Nephron progenitor cell (in vitro differentiated cells): ENCODE measurements around the gene ATP6V0A1.

Experiments
- DNase-seq: peaks from one replicate; pipeline ENCODE4 v3.0.0; 2021
- H3K27ac Mint-ChIP-seq: 2 replicates; pipeline ENCODE4 v1.8.0; 2021; ENCODE audit warnings: mild to moderate bottlenecking, moderate library complexity, mixed read lengths
- H3K27me3 Mint-ChIP-seq: 2 replicates; pipeline ENCODE4 v1.8.0; 2021; ENCODE audit warnings: mild to moderate bottlenecking, low read depth, mixed read lengths; ENCODE audit not compliant: poor library complexity
- H3K36me3 Mint-ChIP-seq: 2 replicates; pipeline ENCODE4 v1.8.0; 2021; ENCODE audit warnings: low read depth, mixed read lengths
- H3K4me1 Mint-ChIP-seq: 2 replicates; pipeline ENCODE4 v1.8.0; 2021; ENCODE audit warnings: mixed read lengths
- H3K4me3 Mint-ChIP-seq: 2 replicates; pipeline ENCODE4 v1.8.0; 2021; ENCODE audit warnings: mild to moderate bottlenecking, moderate library complexity, mixed read lengths
- H3K9me3 Mint-ChIP-seq: 2 replicates; pipeline ENCODE4 v1.8.0; 2021; ENCODE audit warnings: mild to moderate bottlenecking, moderate library complexity, mixed read lengths
- TF ChIP-seq, protein P1 (sequence below): fragments of 200-600 bp; sonication (generic); IDR thresholded peaks from 2 replicates; pipeline ENCODE4 v1.5.0; 2021; ENCODE audit warnings: antibody characterized with exemption

Gene ATP6V0A1

DNA sequence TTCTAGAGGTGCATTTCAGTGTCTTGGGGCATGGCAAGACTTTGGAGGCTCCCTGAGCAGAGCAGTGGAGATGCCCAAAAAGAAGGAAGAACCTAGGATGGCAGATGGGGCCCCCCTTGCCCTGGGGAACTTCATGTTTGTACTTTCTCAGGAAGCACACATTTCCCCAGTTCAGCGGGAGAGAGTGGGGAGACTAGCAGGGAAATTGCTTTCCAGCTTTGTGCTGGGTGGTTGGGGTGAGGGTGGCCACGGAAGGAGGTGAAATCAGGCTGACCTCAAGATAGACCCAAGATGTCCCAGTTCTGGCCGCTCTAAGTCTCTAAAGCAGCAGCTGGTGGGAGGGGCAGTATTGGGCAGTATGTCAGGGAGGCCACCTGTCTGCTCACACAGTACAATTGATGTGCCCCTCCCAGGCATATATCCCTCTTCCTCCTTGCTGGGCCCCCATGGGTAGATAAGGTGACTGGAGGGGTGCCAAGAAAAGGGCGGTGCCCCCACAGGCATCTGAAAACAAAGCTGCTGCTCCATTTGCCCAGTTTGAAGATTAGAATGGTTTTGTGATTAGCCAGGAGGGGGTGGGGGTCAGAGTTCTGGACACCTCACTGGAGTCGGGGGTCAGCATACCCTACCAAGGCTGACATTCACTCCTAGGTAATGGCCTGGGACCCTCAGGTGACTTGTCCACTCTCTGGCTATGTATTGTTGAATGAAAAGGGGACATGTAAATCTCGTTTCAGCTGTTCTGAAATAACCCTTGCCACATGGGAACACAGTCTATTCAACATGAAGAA is 60.3 kb downstream of the ATP6V0A1 start:
- H3K9me3 Mint-ChIP-seq: no peaks in the 10 kb centered on the region
- H3K4me3 Mint-ChIP-seq: peak overlapping the region; percentile 49
- H3K4me1 Mint-ChIP-seq: peaks cover 77% of the 10 kb centered on the region
- TF ChIP-seq, protein P1, sequence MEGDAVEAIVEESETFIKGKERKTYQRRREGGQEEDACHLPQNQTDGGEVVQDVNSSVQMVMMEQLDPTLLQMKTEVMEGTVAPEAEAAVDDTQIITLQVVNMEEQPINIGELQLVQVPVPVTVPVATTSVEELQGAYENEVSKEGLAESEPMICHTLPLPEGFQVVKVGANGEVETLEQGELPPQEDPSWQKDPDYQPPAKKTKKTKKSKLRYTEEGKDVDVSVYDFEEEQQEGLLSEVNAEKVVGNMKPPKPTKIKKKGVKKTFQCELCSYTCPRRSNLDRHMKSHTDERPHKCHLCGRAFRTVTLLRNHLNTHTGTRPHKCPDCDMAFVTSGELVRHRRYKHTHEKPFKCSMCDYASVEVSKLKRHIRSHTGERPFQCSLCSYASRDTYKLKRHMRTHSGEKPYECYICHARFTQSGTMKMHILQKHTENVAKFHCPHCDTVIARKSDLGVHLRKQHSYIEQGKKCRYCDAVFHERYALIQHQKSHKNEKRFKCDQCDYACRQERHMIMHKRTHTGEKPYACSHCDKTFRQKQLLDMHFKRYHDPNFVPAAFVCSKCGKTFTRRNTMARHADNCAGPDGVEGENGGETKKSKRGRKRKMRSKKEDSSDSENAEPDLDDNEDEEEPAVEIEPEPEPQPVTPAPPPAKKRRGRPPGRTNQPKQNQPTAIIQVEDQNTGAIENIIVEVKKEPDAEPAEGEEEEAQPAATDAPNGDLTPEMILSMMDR: no peak
- no peak for DNase-seq
- peak overlapping the region; percentile 99 for H3K27ac Mint-ChIP-seq
- H3K36me3 Mint-ChIP-seq: peaks cover 17% of the 10 kb centered on the region
- H3K27me3 Mint-ChIP-seq: peaks cover 3% of the 10 kb centered on the region

DNA sequence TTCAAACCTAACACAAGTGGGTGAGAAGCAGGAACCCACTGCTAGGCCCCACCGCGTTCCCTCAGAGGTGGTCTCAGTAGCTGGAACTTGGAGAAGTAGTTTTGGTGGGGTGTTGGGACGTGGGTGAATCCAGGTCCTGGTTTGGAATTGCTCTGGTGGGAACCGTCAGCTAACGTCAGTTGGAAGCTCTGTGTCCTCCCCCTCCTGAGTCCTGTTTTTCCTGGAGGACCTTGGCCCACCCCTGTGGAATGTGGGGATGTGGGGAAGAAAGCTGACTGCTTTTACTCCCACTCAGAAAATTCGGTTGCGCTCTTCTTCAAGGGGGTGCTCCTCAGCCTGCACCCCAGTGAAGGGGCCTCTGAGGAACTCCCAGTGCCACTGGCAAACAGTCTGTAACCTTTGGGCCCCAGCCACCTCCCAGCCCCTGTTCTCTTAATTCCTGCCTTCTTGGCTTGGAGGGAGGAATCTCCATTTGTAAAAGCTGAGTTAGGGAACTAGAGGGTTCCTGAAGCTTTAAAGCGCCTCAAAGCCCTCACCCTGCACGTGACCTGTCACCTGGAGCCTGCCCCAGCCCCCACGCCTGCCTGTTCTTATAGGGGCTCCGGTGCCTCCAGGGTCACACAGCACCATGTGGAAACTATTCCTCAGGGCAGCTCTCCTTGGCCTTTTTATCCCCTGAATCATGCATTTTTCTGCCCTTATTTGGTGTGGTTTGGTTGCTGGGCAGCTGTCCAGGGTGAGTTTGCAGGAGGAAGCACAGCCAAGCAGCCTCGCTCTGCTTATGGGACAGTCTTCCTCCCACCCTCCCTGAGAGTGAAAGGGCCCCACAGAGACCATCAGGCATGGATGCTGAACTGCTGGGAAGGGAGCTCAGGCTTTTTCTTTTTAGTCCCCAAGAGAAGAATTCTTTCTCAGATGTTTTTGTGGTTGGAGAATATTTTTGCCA is 61.1 kb downstream of the ATP6V0A1 start:
- H3K9me3 Mint-ChIP-seq: no peaks in the 10 kb centered on the region
- peak overlapping the region; percentile 34 for H3K4me3 Mint-ChIP-seq
- peak overlapping the region; percentile 99 for H3K27ac Mint-ChIP-seq
- TF ChIP-seq, protein P1: no peak
- H3K36me3 Mint-ChIP-seq: peaks cover 14% of the 10 kb centered on the region
- H3K4me1 Mint-ChIP-seq: peaks cover 74% of the 10 kb centered on the region
- peak; percentile 54 for DNase-seq
- peaks cover 3% of the 10 kb centered on the region for H3K27me3 Mint-ChIP-seq

DNA sequence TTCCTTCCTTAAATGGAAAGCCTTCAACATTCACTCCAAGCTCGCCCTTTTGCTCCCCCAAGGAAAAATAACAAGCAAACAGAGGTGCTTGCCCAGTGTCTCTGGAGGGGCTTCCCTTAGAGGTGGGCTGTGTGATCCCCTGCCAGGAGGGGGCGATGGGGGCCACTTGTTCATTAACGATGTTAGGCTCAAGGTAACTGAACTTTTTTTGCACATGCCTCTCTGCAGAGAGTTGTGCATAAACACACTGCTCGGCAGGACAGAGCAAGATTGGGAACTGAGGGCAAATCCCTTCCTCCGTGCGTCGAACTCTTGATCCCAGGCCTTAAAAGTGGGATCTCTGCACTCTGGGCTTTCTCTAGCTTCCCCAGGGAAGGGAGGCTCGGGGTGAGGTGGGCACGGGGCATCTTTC is 61.9 kb downstream of the ATP6V0A1 start:
- H3K27ac Mint-ChIP-seq: peak overlapping the region; percentile 99
- H3K36me3 Mint-ChIP-seq: peaks cover 12% of the 10 kb centered on the region
- H3K4me1 Mint-ChIP-seq: peaks cover 77% of the 10 kb centered on the region
- H3K4me3 Mint-ChIP-seq: peak overlapping the region; percentile 29
- peak; percentile 56 for DNase-seq
- H3K27me3 Mint-ChIP-seq: peaks cover 3% of the 10 kb centered on the region
- H3K9me3 Mint-ChIP-seq: no peaks in the 10 kb centered on the region
- TF ChIP-seq, protein P1: peak; percentile 38

DNA sequence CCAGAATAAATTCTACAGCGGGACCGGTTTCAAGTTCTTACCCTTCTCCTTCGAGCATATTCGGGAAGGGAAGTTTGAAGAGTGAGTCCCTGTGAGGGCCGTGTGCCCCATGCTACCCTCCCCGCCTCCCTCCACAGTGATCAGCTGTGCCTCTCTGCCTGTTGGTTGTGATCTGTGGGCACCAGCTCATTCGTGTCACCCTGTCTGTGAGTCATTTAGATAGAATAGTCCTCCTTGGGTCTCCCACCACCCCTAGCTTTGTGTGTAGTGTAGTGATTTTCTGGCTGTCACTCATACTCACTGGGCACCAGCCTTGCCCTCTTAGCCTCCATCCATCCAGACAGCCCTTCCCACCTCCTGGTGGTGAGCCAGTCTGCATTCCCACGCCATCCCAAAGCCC is 62.4 kb downstream of the ATP6V0A1 start:
- Mint-ChIP-seq H3K36me3 (peaks cover 9% of the 10 kb centered on the region), H3K4me1 (peaks cover 76% of the 10 kb centered on the region), H3K27ac (peak overlapping the region; percentile 99), H3K27me3 (peaks cover 3% of the 10 kb centered on the region), H3K4me3 (peak overlapping the region; percentile 52), H3K9me3 (no peaks in the 10 kb centered on the region)
- DNase-seq: no peak
- TF ChIP-seq, protein P1: no peak

DNA sequence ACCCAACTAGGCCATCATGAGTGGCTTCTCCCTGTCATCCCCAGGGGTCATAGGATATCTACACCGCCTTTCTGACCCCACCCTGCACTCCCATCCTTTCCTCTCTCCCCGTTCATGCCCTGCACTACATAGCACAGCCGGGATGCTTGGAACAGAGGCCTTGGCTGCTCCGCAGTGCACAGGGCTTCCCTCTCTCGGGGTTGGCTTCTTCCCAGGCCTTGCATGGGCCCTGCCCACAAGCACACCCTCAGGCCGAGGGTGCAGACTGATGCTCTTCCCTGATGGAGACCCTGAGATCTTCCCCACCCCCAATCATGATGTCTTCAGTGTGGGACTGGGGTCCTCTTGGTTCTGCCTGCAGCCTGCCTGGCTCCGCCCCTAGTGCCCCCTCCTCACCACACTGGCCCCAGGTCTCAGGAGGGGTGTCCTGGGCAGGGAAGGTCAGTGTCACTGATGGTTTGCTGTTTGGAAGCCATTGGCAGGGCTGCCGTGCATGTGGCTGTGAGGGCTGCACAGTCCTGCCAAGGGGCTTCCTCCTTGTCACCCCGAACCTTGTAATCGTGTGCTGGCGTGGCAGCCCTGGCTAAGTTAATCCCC is 63.1 kb downstream of the ATP6V0A1 start:
- TF ChIP-seq, protein P1: no peak
- peak overlapping the region; percentile 52 for H3K4me3 Mint-ChIP-seq
- H3K27me3 Mint-ChIP-seq: peaks cover 3% of the 10 kb centered on the region
- peaks cover 72% of the 10 kb centered on the region for H3K4me1 Mint-ChIP-seq
- H3K27ac Mint-ChIP-seq: peak overlapping the region; percentile 99
- H3K36me3 Mint-ChIP-seq: peaks cover 9% of the 10 kb centered on the region
- no peak for DNase-seq
- no peaks in the 10 kb centered on the region for H3K9me3 Mint-ChIP-seq
